GM18951 (cell line): ENCODE data around the gene PPP1R7.

Experiments
- POLR2A ChIP-seq: IDR thresholded peaks from 4 replicates; pipeline ENCODE4 v1.6.1; 2011; ENCODE audit warnings: mild to moderate bottlenecking; ENCODE audit not compliant: insufficient read length, insufficient read depth; ENCODE audit errors: extremely low read depth
- in situ Hi-C: fragments of 300-500 bp; cut with MboI; formaldehyde crosslinking; loops from one replicate; pipeline ENCODE4 v1.12.0; 2022; ENCODE audit warnings: low sequenced_read_pairs, mixed read lengths, inconsistent platforms; ENCODE audit not compliant: unreplicated experiment

PPP1R7 gene

GRCh38 chr2:241217320-241218031 lies 67.2 kb downstream of the PPP1R7 start:
- no peak for TF ChIP-seq POLR2A
- in situ Hi-C loops = no loop called here

- no peak for TF ChIP-seq POLR2A
- in situ Hi-C loops = no loop called here
Observed at GRCh38 chr2:241218131-241219029, 68.1 kb downstream of the PPP1R7 start.

- no peak for TF ChIP-seq POLR2A
- in situ Hi-C loops = no loop called here
Observed at GRCh38 chr2:241219030-241219382, 68.7 kb downstream of the PPP1R7 start.

- in situ Hi-C loops = no loop called here
- TF ChIP-seq POLR2A = no peak
Observed at GRCh38 chr2:241219856-241220356, 69.6 kb downstream of the PPP1R7 start.

GRCh38 chr2:241223211-241224017 lies 73.1 kb downstream of the PPP1R7 start:
- in situ Hi-C loops = no loop called here
- no peak for TF ChIP-seq POLR2A

GRCh38 chr2:241224018-241224850 lies 74.0 kb downstream of the PPP1R7 start:
- in situ Hi-C loops = no loop called here

GRCh38 chr2:241224851-241225438 lies 74.7 kb downstream of the PPP1R7 start:
- TF ChIP-seq POLR2A = peak; percentile 11
- in situ Hi-C loops = no loop called here

More at GRCh38 chr2:241224018-241224850, 74.0 kb downstream of the PPP1R7 start:
- no peak for TF ChIP-seq POLR2A

- TF ChIP-seq POLR2A = no peak
- in situ Hi-C loops = no loop called here
Observed at GRCh38 chr2:241225545-241225944, 75.3 kb downstream of the PPP1R7 start.

- no peak for TF ChIP-seq POLR2A
- in situ Hi-C loops = no loop called here
Observed at GRCh38 chr2:241225983-241226382, 75.7 kb downstream of the PPP1R7 start.

- in situ Hi-C loops = no loop called here
- no peak for TF ChIP-seq POLR2A
Observed at GRCh38 chr2:241226723-241227572, 76.7 kb downstream of the PPP1R7 start.

- TF ChIP-seq POLR2A = no peak
- in situ Hi-C loops = no loop called here
Observed at GRCh38 chr2:241227594-241227993, 77.3 kb downstream of the PPP1R7 start.
